ENCODE results near the gene NUAK2. TPM values are rescaled to one million over a fixed set of nuclear protein-coding genes. Genes with fewer than 3 reads are reported as not detected.

NUAK2 gene
- total RNA-seq, 1 donor from 2014 or later = 1.2 TPM

DNA sequence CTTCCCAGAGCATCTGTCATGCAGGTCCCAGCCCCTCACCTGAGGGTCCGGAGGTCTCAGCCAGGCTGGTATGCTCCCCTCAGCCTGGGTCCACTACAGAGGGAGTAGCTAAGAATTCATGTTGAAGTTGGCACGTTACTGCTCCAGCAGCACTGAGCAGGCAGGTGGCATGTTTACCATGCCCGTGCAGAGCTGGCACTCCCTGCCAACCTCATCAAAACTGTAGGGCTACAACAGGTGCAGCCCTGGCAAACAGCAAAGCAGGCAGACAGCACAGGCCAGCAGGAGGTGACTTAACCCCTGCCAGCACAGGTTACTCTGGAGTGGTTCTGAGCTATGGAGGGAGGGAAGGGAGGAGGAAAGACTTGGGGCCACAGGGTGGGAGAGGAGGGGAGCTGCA lies 46.4 kb downstream of the NUAK2 start:
- no peak for DNase-seq (ENCODE audit: low read depth, low spot score)

DNA sequence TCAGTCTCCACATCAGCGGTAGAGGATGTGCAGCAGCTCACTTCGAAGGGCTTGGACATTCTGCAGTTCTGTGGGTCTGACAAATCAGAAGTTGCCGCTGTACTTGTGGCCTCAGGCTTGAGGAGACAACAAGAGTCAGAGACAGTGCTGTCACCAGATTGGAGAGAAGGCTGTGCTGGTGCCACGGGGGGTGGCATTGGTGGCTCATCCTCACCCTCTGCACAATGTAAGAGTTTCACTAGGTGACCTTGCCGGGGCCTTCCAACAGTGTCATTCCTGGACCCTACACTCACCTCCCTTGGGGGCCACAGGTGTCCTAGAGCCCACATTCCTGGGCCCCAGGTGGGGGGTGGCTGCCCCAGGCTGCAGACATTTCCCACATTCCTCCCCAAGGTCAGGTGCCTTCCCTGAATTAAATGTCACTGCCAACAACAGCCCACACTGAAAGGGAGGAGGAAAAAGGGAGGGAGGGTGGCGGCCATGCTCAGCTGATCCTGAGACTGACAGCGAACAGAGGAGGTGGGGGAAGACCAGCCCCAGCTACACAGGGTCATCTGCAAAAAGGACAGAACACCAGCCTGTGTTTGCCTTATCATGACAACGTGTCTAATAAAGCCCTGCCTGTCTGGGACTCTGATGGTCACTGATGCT lies 47.4 kb downstream of the NUAK2 start:
- no peak for DNase-seq (ENCODE audit: low read depth, low spot score)

DNA sequence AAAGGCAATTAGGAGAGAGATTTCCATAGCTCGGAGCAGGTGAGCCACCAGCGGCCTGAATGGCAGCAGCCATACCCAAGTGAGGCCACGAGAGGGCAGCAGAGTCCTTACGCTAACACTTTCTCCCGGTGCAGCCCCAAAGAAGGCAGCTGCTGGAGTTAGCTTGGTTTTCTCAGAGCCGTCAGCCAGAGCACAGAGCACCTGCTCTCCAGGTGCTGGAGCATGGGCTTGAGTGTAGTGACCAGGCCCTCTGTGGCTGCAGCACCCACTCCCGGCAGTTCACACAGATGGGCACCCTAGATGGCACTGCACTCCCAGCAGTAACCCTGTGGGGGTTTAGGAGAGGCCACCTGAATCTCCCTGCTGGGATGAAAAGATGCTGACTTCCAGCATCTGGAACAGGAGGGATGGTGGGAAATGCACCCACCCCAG lies 48.0 kb downstream of the NUAK2 start:
- peak; percentile 17 for DNase-seq (ENCODE audit: low read depth, low spot score)

DNA sequence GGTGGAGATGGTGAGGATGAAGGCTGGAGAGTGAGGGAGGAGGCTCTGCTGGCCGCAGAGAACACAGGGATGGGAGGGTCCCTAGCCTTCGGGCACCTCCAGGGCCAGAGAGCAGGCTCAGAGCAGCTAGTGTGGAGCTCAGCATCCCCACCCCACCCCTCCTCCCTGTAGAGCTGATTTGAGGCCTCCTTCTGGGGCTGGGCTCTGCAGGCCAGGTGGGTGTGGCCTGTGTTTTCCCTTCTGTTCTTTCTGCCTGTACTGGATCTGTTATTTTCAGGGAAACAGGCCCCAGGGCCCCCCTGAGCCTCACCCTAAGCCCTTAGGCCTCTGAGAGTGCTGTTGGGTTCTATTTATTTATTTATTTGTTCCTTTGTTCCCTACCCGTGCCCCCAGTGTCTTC lies 49.0 kb downstream of the NUAK2 start:
- no peak for DNase-seq (ENCODE audit: low read depth, low spot score)

DNA sequence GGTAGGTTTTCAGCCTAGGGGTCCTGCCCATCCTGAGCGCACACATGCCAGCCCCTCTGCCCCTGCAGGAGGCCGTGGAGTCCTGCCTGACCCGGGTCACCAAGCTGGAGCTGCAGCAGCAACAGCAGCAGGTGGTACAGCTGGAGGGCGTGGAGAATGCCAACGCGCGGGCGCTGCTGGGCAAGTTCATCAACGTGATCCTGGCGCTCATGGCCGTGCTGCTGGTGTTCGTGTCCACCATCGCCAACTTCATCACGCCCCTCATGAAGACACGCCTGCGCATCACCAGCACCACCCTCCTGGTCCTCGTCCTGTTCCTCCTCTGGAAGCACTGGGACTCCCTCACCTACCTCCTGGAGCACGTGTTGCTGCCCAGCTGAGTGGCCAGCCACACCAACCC lies 49.8 kb downstream of the NUAK2 start:
- DNase-seq (ENCODE audit: low read depth, low spot score) = no peak

DNA sequence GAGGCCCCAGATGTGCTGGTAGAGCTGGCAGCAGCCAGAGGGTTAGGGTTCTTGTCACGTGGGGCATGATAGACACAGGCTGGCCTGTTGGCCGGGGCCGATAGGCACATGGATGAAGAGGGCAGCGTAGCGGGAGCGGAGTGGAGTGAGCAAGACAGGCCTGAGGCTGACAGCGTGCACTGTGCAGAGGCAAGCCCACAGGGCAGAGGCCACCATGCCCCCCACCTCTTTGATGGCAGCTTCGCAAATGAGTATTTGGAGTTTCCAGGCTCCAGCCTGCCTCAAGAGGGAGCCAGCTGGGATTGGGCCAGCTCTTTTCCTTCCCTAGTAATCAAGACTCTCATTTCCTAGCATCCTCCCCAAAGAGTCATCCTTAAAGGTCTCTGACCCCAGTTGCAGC lies 50.3 kb downstream of the NUAK2 start:
- peak; percentile 32 for DNase-seq (ENCODE audit: low read depth, low spot score)

DNA sequence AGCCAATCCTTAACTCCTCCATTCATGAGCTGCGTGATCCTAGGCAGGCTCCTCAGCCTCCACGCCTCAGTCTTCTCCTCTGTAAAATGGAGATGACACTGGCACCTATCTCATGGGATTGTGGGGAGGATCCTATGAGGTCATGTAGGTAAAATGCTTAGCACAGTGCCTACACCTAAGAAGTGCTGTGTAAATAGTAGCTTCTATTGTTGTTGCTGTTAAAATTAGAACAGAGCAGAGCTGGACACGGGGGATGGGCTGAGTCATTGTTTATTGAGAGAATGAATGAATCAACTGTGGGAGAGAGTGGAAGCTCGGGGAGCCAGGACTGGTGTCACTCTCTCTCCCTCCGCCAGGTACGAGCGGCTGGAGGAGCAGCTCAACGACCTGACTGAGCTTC lies 50.8 kb downstream of the NUAK2 start:
- peak; percentile 32 for DNase-seq (ENCODE audit: low read depth, low spot score)

DNA sequence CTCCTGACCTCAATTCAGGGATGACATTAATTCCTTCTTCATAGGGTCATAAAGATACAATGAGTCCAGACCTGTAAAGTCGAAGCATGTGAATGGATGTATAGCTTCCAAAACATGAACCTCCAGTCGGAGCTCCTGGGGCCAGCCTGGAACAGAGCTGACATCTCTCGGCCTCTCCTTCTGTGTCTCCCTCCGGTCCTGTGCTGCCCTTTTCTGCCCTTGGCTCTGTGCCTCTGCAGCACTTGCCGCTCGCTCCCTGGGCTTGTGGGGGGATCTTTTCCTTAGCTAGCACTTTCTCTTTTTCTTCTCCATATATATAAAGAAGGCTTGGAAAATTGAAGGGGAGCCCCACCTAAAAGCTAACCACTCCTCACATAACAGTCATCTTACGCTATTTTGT lies 51.3 kb downstream of the NUAK2 start:
- no peak for DNase-seq (ENCODE audit: low read depth, low spot score)

DNA sequence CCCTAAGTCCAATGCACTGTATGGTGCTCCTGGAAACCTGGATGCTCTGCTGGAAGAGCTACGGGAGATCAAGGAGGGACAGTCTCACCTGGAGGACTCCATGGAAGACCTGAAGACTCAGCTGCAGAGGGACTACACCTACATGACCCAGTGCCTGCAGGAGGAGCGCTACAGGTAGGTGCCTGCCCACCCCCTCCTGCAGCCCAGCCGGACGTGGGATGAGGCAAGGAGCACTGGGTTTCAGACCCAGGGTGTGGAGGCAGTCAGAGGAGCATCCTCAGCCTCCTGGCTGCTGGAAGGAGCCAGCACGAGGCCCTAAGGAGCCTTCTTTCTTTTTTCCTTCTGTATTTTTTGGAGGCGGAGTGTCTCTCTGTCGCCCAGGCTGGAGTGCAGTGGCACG lies 51.8 kb downstream of the NUAK2 start:
- no peak for DNase-seq (ENCODE audit: low read depth, low spot score)

DNA sequence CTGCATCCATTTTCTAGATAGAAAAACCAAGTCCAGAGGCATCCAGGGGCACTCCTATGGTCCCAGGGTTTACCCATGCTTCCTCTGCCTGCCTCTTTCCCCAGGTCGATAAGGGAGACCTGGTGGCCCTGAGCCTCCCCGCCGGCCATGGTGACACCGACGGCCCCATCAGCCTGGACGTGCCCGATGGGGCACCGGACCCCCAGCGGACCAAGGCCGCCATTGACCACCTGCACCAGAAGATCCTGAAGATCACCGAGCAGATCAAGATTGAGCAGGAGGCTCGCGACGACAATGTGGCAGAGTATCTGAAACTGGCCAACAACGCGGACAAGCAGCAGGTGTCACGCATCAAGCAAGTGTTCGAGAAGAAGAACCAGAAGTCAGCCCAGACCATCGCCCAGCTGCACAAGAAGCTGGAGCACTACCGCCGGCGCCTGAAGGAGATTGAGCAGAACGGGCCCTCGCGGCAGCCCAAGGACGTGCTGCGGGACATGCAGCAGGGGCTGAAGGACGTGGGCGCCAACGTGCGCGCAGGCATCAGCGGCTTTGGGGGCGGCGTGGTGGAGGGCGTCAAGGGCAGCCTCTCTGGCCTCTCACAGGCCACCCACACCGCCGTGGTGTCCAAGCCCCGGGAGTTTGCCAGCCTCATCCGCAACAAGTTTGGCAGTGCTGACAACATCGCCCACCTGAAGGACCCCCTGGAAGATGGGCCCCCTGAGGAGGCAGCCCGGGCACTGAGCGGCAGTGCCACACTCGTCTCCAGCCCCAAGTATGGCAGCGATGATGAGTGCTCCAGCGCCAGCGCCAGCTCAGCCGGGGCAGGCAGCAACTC lies 52.5 kb downstream of the NUAK2 start:
- DNase-seq (ENCODE audit: low read depth, low spot score) = no peak

DNA sequence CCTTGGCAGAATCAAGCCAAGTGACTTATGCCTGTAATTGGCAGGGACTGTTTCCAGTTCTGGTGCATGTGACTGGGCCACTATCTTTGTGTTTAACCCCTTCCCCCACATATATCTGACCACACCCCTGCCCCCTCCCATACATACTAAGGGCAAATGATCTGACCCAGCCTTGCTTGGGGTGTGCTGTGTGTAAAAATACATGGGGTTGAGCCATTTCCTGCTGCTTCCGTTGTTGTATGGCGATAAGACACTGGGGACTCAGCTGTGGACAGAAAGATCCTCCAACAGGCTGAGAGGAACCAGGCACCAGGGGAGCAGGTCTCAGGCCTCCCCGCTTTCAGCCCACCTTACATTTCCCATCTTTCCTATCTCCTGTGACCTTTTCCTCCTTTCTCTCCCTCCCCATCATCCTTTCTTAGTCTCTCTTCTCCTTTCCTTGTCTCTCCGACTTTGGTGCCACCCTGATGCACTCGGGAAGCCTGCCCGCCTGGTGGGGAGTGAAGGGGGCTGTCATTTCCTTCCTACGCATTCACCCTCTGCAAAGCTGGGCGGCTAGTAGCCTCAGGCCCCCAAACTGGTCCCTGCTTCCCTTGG lies 54.1 kb downstream of the NUAK2 start:
- no peak for DNase-seq (ENCODE audit: low read depth, low spot score)

DNA sequence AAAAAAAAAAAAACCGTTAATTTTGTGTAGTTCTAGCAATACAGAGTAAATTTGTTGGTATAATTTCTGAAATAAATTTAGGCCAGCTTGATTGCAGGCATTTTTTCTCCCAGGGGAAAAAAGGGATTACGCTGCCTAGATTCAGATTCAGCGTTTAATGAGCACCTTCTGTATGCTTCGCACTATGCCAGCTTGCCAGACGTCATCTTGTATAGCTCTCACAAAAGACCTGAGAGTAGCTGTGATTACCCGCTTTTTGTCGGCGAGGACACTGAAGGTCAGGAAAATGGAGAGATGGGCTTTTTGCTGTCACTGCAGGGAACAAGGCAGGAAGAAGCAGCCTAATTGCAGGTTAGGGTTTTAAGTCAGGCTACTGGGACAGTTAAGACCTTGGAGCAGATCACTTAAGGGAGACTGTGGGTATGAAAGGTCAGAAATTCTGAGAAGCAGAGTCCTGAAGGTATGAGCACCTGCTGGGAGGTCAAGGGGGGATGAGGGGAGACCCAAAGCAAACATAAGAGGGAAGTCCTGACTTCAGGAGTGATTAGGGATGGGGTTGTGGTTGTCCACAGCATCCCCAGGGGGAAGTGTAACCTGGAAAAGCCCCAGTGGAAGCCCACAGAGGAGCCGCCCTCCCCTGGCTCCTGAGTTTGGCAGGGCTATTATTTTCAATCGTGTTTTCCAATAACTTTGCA lies 54.8 kb downstream of the NUAK2 start:
- DNase-seq (ENCODE audit: low read depth, low spot score) = no peak

DNA sequence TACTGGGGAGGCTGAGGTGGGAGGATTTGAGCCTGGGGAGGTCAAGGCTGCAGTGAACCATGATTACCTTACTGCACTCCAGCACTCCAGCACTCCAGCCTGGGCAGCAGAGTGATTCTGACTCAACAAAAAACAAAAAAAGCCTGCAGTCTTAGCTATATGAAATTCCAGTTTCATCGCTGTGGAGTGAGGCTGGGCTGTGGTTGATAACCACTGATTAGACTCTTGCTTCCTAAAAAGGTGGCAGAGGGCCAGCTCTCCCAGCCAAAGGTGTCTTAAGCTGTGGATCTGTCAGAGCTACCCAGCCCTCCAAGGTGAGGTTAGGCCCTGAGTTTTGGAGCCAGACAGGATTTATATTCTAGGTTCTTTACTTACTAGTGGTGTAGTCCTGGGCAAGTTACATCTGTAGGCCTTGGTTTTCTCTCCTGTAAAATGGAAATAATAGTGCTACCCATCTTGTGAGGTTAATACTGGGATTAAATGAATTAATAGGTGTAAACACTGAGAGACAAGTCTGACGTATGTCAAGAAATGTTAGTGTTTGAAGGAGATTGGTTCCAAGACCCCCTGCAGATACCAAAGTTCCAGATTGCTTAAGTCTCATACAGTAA lies 57.9 kb downstream of the NUAK2 start:
- no peak for DNase-seq (ENCODE audit: low read depth, low spot score)

DNA sequence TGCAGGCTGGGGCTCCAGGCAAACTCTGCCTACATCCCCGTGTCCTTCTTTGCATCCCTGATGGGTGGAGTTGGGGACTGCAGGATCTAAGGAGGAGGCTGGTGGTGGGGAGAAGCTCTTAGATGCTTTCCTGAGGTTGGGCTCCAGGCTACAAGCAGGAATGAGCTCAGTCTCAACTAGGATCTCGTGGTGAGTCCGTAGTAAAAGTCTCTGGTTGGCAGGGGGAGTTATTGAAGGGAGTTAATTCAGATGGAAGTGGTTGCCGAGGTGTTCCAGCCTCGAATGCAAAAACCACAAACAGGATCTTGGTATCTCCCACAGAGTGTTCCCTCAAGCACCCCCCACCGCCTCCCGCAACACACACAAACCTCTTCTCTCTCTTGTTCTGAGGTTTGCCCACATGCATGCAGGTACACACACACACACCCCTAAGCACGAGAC lies 58.8 kb downstream of the NUAK2 start:
- DNase-seq (ENCODE audit: low read depth, low spot score) = no peak

DNA sequence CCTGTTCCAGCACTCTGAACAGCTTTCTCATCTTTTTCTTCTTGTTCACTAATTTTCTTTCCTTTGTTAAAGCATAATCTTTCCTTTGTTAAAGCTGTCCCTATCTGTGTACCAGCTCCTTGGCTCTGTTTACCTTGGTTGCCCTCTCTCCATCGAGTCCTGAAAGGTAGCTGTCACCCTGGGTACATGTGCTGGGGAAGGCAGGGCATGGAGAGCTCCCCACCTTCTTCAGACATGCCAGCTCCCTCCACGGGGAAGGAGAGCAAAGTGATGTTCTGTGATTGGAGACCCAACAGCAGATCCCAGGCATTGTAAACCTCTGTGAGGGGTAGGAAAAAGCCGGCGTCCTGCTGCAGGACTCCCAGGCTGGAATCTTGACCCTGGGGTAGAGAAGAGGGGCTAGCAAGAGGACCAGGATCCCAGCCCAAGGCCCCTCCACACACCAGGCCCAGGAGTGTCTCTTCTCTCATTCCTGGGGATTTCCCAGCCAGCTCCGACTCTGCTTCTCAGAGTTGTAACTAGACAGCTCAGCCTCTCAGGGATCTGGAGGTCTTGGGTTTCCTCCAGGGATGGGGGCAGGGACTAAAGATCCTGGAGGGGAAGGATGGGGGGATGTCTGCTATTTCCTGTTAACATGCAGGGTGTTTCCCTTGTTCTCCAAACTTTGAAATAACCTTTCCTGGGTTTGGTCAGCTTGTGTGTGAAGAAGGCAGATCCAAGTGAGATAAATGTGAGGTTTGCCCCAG lies 59.4 kb downstream of the NUAK2 start:
- no peak for DNase-seq (ENCODE audit: low read depth, low spot score)

DNA sequence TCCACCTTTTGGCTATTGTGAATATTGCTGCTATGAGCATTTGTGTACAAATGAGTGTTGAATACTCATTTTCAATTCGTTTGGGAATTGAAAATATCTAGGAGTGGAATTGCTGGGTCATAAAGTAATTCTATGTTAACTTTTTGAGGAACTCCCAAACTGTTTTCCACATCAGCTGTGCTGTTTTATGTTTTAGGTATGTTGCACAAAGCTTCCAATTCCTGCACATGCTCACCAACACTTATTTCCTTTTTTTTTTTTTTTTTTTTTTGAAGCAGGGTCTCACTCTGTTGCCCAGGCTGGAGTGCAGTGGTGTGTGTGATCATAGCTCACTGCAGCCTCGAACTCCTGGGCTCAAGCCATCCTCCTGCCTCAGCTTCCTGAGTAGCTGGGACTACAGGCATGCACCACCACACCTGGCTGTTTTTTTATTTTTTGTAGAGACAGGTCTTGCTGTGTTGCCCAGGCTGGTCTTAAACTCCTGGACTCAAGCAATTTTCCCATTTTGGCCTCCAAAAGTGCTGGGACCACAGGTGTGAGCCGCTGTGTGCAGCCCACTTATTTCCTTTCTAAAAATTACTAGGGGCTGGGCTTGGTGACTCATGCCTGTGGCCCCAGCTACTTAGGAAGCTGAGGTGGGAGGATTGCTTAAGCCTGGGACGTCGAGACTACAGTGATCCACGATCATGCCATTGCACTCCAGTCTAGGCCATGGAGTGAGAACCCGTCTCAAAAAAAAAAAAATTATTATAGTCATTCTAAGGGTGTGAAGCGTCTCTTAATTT lies 60.4 kb downstream of the NUAK2 start:
- no peak for DNase-seq (ENCODE audit: low read depth, low spot score)

DNA sequence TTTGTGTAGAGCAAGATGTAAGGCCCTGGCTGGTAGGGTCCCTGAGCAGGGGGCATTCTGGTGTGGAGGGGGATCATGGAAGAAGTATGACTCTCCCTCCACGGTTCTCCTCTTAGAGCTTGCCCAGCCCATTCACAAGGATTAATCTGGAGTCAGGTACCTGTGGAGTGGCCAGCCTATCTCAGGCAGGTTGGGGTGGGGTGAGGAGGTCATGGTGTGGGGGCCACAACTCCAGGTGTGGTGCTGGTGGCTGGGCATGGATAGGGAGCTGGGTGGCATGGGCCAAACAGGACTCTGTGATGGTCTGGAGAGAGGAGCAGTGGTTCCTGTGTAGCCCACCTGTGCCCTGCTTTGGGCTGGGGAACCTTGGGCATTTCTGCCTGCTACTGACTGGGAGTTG lies 61.5 kb downstream of the NUAK2 start:
- no peak for DNase-seq (ENCODE audit: low read depth, low spot score)

DNA sequence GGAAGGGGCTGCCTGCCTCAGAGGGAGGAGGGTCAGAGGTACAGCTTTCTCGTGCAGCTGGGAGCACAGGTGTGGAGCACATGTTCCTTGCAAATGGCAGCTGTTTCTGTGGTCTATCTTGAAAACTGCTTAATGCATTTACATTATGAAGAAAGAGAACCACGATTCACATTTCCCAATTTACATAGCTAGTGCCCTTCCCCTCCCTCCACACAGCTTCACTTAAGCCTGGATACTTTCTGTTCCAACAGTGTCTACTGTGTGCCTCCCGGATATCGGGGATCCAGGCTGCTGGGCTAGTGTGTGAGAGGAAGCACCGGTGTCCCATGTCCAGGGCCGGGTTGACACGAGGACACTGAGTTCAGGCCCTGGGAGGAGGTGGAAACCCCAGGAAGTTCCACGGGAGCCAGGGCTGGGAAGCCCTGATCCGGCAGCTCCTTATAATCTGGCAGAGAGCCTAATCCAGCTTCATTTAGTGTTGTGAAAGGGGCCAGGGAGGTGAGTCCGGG lies 62.2 kb downstream of the NUAK2 start:
- DNase-seq (ENCODE audit: low read depth, low spot score) = no peak

DNA sequence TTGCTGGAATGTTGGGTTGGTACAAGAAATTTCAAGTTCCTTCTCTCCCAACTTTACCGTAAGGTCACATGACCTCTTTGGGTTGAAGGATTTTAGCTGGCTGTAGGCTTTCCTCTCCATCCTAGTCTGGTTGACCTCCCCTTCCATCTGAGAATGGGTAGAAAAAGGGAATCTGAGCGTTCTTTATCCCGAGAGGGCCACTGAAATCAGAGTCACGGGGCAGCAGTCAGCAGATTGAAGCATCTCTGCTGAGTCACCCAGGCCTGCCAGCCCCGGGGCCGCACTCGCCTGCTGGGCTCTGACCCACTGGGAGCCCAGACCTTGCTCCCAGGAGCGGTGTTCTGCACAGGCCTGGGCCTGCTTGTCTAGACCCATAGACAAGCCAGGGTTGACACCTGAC lies 62.8 kb downstream of the NUAK2 start:
- DNase-seq (ENCODE audit: low read depth, low spot score) = no peak

DNA sequence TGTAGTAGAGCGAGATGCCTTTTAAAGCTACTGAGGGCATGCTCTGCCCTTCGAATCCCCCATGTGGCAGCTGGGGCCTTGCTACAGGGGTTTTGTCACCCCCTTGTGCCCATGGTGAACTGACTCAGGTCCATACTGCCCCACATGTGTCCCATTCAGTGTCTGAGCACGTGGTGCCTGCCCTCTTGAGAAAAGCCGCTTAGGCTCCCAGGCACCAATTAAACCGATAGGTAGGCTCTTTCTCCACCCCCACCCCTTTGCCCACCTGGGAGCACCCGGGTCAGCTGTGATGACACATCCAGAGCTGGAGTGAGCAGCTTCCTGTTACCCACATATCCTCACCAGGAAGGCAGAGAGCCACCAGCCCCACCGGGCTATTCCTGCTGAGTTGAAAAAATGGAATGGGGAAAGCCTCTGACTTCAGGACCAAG lies 63.3 kb downstream of the NUAK2 start:
- DNase-seq (ENCODE audit: low read depth, low spot score) = no peak

Measured in pulmonary artery endothelial cell (primary cell).